Panc1 (cell line): ENCODE data around the gene ZNF253.

Experiments
- CTCF ChIP-seq: fragments of 450-650 bp; IDR thresholded peaks from 2 replicates; pipeline ENCODE4 v1.5.1; 2017; ENCODE audit warnings: mild to moderate bottlenecking
- POLR2AphosphoS5 ChIP-seq: IDR thresholded peaks from 2 replicates; pipeline ENCODE4 v1.6.1; 2012; ENCODE audit warnings: mild to moderate bottlenecking, low read depth, low read length, moderate library complexity

GRCh38 chr19:19835560-19836038 lies 30.1 kb upstream of the ZNF253 start:
- TF ChIP-seq CTCF: no peak
- TF ChIP-seq POLR2AphosphoS5: no peak
